GM21390 (cell line): Measurements from ENCODE around the gene ANGPTL8.

Source experiments
- ATAC-seq: cut with Tn5 transposase; IDR thresholded peaks from one replicate; pipeline ENCODE4 v1.9.1; 2021; ENCODE audit not compliant: unreplicated experiment

The ANGPTL8 gene

DNA sequence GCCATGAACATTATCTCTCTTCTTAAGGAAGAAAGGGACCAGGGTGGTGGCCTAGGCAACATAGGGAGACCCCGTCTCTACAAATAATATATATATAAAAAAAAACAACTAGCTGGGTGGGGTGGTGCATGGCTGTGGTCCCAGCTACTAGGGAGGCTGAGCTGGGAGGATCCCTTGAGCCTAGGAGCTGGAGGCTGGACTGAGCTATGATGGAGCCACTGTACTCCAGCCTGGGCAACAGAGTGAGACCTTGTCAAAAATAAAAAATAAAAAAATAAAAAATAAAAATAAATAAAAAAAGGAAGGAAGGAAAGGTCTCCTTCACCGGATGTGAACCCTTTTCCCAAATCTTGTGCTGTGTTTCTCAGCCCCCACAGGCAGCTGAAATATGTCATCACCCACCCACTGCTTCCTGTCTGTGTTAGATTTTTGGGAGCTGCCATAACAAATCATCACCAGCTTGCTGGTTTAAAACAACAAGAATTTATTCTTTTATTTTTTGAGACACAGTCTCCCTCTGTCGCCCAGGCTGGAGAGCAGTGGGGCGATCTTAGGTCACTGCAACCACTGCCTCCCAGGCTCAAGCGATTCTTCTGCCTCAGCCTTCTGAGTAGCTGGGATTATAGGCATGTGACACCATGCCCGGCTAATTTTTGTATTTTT lies 47.0 kb downstream of the ANGPTL8 start:
- no peak for ATAC-seq

DNA sequence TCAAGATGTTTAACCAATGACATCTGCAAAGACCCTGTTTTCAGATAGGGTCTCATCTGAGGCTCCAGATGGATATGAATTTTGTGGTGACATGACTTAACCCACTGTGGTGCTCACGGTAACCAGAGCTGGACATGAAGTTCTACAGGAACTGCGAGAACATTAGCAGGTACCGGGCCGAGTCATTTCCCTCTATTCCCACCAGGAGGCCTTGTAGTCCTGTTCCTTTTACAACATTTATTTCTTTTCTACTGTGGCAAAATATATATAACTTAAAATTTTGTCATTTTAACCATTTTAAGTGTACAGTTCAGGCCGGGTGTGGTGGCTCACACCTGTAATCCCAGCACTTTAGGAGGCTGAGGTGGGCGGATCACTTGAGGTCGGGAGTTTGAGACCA lies 48.9 kb downstream of the ANGPTL8 start:
- ATAC-seq = no peak

DNA sequence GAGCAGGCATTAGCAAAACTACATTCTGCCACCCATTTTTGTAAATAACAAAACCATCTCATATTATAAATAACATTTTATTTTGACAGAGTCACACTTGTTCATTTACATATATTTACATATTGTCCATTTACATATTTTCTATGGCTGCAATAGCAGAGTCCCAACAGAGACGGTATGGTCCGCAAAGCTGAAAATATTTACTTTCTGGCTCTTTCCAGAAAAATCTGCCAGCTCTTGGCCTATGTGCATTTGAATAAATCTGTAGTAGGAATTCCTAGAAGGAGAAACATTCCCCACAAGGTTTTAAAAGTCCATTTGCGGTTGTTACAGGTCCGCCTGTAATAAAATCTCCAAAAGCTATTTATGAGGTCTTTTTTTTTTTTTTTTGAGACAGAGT lies 50.8 kb downstream of the ANGPTL8 start:
- ATAC-seq = no peak

DNA sequence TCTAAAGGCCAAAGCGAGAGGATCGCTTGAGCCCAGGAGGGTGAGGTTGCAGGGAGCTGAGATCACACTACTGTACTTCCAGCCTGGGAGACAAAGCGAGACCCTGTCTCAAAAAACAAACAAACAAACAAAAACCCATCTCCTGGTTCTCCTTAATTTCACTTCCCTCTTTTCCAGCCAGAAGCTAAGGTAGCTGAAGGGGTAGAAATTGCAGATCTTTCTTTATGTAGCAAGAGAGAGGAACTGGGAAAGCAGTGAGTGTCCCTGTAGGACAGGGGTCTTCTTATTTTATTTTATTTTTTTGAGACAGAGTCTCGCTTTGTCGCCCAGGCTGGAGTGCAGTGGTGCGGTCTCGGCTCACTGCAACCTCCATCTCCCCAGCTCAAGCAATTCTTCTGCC lies 52.0 kb downstream of the ANGPTL8 start:
- ATAC-seq = no peak
